K562 (cell line): ENCODE results near the gene CC2D2B. TPM values are rescaled to one million over a fixed set of nuclear protein-coding genes. Genes with fewer than 3 reads are reported as not detected.

ENCODE experiments used
- FOXA1 ChIP-seq: fragments of 450-650 bp; IDR thresholded peaks from 2 replicates; pipeline ENCODE4 v1.6.1; 2016; ENCODE audit warnings: mild to moderate bottlenecking, borderline replicate concordance
- L3MBTL2 ChIP-seq: fragments of 450-650 bp; IDR thresholded peaks from 2 replicates; pipeline ENCODE4 v1.6.1; 2016; ENCODE audit warnings: mild to moderate bottlenecking, moderate library complexity
- NCOA4 ChIP-seq: fragments of 450-650 bp; IDR thresholded peaks from 2 replicates; pipeline ENCODE4 v1.6.1; 2018; ENCODE audit warnings: mild to moderate bottlenecking; ENCODE audit not compliant: partially characterized antibody
- ZNF507 ChIP-seq: conservative IDR thresholded peaks from 2 replicates; pipeline ENCODE4 v1.6.1; 2017; ENCODE audit warnings: missing genetic modification characterization, missing compliant biosample characterization
- ZNF57 ChIP-seq: fragments of 450-650 bp; formaldehyde crosslinking; IDR thresholded peaks from 2 replicates; pipeline ENCODE4 v1.4.0; 2020; ENCODE audit warnings: mild to moderate bottlenecking, moderate library complexity
- polyA plus RNA-seq, 8 experiments: library from polyadenylated mRNA; depleted of rRNA in 4 of 8; stranded (reverse) in 5 of 8; unstranded in 3 of 8; fragments of >200 nt; fragmentation: Nextera tagmentation in 2 of 8; fragmentation: Illumina TruSeq in 1 of 8; extraction: Ambion mirVana in 2 of 8; extraction: Trizol in 1 of 8; gene quantifications; 2 replicates each; pipeline versions ENCODE4 v1.2.1 to v1.2.3, GENCODE V29; 2011 to 2014; ENCODE audit warnings: inconsistent platforms in 1 of 8, missing spikeins in 1 of 8
- total RNA-seq, 7 experiments: library from RNA; depleted of rRNA in 6 of 7; stranded (reverse); fragments of >200 nt in 6 of 7; fragmentation: Illumina TruSeq in 2 of 7; extraction: Trizol in 2 of 7; gene quantifications; 2 replicates each; pipeline versions ENCODE4 v1.2.1 to v1.2.3, GENCODE V29; 2011 to 2021; ENCODE audit warnings: low replicate concordance in 1 of 7
- TF ChIP-seq, protein P1 (sequence below): fragments of 250-450 bp; sonication (Bioruptor Pico); IDR thresholded peaks from 2 replicates; pipeline ENCODE4 v1.8.0; 2021; ENCODE audit warnings: borderline replicate concordance, mild to moderate bottlenecking, moderate library complexity; ENCODE audit not compliant: poor library complexity, severe bottlenecking
- TF ChIP-seq, protein P2 (sequence below), 2 experiments: IDR thresholded peaks; 2 replicates each; pipeline ENCODE4 v1.6.1; 2012; ENCODE audit warnings: improper control_type of control experiment in 2 of 2, low read depth in 2 of 2, low read length in 2 of 2, borderline replicate concordance in 1 of 2
- TF ChIP-seq, protein P3 (sequence below): IDR thresholded peaks from 2 replicates; pipeline ENCODE4 v1.6.1; 2014; ENCODE audit warnings: antibody characterized with exemption
- TF ChIP-seq, protein P4 (sequence below): fragments of 450-650 bp; formaldehyde crosslinking; IDR thresholded peaks from 2 replicates; pipeline ENCODE4 v1.4.0; 2020; ENCODE audit warnings: mild to moderate bottlenecking
- TF ChIP-seq, protein P5 (sequence below): sonication (generic); formaldehyde crosslinking; IDR thresholded peaks from 2 replicates; pipeline ENCODE4 v1.8.0; 2023; ENCODE audit warnings: missing genetic modification reagents, mild to moderate bottlenecking, borderline replicate concordance
- TF ChIP-seq, protein P6 (sequence below): sonication (generic); formaldehyde crosslinking; IDR thresholded peaks from 2 replicates; pipeline ENCODE4 v1.8.1; 2023; ENCODE audit warnings: mild to moderate bottlenecking, missing genetic modification reagents, moderate library complexity
- TF ChIP-seq, protein P7 (sequence below), 2 experiments: fragments of 250-450 bp in 1 of 2; fragments of 450-650 bp in 1 of 2; sonication (Bioruptor Pico) in 1 of 2; IDR thresholded peaks; 2 replicates each; pipeline versions ENCODE4 v1.6.1 to v1.8.0; 2016 to 2021; ENCODE audit warnings: mild to moderate bottlenecking in 2 of 2, moderate library complexity in 2 of 2, missing compliant biosample characterization in 1 of 2, missing genetic modification characterization in 1 of 2

The CC2D2B gene
- total and polyA plus RNA-seq, 9 of the 15 experiments (the other 6 are each of a cell fraction or from before 2014, with no cell fraction given): 0.10 to 0.34 (median 0.20) TPM; not detected in 5

DNA sequence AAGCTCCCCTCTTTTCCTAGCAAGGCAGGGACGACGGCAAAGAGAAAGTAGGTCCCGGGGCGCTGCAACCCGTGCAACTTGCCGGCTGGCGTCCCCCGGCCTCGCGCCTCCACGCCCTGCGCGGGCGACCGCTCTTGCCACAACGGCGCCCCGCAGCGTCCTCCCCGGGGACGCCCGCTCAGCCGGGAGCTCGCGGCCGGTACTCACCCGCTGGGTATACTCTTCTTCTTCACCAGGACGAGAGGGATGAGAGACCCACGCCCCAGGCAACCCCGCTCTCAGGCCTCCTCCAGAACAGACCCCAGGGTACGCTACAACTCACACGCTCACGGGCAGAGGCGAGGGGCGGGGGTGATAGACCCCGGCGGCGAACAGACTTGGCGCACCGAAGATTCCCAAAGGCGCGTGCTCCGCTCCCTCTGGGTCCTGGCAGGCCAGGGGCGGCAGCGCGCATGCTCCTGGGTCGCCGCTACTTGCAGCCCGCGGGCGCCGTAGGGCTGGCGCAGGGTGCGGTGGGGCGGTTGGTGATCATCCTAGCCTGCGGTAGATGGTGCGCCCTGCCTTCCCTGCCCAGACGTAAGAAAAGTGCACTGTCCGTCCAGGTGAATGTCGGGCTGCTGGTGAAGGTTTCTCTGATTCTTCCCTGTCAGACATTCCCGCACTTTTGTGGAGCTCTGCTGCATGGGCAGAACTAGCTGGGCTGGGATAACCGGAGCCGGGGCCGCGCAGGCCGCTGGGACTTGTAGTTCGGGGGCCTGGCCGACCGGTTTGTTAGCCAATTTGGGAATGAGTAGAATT is at the start of gene CC2D2B (continued):
- TF ChIP-seq, protein P1, sequence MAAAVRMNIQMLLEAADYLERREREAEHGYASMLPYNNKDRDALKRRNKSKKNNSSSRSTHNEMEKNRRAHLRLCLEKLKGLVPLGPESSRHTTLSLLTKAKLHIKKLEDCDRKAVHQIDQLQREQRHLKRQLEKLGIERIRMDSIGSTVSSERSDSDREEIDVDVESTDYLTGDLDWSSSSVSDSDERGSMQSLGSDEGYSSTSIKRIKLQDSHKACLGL (CRISPR knock-in tag): no peak
- TF ChIP-seq, protein P2, sequence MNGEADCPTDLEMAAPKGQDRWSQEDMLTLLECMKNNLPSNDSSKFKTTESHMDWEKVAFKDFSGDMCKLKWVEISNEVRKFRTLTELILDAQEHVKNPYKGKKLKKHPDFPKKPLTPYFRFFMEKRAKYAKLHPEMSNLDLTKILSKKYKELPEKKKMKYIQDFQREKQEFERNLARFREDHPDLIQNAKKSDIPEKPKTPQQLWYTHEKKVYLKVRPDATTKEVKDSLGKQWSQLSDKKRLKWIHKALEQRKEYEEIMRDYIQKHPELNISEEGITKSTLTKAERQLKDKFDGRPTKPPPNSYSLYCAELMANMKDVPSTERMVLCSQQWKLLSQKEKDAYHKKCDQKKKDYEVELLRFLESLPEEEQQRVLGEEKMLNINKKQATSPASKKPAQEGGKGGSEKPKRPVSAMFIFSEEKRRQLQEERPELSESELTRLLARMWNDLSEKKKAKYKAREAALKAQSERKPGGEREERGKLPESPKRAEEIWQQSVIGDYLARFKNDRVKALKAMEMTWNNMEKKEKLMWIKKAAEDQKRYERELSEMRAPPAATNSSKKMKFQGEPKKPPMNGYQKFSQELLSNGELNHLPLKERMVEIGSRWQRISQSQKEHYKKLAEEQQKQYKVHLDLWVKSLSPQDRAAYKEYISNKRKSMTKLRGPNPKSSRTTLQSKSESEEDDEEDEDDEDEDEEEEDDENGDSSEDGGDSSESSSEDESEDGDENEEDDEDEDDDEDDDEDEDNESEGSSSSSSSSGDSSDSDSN (IDR thresholded peaks at IDR 0.05; ENCODE audit: borderline replicate concordance in 1 of 2, low read depth in 2 of 2, low read length in 2 of 2): peak; percentile 57 to 88; a peak in 3 of 4 replicates
- TF ChIP-seq FOXA1 (no peak), ZNF57 (CRISPR knock-in tag) (no peak), ZNF507 (tag) (no peak), L3MBTL2 (peak; percentile 98), NCOA4 (no peak)
- TF ChIP-seq, protein P3, sequence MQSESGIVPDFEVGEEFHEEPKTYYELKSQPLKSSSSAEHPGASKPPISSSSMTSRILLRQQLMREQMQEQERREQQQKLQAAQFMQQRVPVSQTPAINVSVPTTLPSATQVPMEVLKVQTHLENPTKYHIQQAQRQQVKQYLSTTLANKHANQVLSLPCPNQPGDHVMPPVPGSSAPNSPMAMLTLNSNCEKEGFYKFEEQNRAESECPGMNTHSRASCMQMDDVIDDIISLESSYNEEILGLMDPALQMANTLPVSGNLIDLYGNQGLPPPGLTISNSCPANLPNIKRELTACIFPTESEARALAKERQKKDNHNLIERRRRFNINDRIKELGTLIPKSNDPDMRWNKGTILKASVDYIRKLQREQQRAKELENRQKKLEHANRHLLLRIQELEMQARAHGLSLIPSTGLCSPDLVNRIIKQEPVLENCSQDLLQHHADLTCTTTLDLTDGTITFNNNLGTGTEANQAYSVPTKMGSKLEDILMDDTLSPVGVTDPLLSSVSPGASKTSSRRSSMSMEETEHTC: no peak
- TF ChIP-seq, protein P4, sequence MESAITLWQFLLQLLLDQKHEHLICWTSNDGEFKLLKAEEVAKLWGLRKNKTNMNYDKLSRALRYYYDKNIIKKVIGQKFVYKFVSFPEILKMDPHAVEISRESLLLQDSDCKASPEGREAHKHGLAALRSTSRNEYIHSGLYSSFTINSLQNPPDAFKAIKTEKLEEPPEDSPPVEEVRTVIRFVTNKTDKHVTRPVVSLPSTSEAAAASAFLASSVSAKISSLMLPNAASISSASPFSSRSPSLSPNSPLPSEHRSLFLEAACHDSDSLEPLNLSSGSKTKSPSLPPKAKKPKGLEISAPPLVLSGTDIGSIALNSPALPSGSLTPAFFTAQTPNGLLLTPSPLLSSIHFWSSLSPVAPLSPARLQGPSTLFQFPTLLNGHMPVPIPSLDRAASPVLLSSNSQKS (CRISPR knock-in tag): no peak
- TF ChIP-seq, protein P5, sequence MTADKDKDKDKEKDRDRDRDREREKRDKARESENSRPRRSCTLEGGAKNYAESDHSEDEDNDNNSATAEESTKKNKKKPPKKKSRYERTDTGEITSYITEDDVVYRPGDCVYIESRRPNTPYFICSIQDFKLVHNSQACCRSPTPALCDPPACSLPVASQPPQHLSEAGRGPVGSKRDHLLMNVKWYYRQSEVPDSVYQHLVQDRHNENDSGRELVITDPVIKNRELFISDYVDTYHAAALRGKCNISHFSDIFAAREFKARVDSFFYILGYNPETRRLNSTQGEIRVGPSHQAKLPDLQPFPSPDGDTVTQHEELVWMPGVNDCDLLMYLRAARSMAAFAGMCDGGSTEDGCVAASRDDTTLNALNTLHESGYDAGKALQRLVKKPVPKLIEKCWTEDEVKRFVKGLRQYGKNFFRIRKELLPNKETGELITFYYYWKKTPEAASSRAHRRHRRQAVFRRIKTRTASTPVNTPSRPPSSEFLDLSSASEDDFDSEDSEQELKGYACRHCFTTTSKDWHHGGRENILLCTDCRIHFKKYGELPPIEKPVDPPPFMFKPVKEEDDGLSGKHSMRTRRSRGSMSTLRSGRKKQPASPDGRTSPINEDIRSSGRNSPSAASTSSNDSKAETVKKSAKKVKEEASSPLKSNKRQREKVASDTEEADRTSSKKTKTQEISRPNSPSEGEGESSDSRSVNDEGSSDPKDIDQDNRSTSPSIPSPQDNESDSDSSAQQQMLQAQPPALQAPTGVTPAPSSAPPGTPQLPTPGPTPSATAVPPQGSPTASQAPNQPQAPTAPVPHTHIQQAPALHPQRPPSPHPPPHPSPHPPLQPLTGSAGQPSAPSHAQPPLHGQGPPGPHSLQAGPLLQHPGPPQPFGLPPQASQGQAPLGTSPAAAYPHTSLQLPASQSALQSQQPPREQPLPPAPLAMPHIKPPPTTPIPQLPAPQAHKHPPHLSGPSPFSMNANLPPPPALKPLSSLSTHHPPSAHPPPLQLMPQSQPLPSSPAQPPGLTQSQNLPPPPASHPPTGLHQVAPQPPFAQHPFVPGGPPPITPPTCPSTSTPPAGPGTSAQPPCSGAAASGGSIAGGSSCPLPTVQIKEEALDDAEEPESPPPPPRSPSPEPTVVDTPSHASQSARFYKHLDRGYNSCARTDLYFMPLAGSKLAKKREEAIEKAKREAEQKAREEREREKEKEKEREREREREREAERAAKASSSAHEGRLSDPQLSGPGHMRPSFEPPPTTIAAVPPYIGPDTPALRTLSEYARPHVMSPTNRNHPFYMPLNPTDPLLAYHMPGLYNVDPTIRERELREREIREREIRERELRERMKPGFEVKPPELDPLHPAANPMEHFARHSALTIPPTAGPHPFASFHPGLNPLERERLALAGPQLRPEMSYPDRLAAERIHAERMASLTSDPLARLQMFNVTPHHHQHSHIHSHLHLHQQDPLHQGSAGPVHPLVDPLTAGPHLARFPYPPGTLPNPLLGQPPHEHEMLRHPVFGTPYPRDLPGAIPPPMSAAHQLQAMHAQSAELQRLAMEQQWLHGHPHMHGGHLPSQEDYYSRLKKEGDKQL (CRISPR knock-in tag): 0 out of 2 replicates have a peak, but pooled peaks have one; percentile 52
- TF ChIP-seq, protein P6, sequence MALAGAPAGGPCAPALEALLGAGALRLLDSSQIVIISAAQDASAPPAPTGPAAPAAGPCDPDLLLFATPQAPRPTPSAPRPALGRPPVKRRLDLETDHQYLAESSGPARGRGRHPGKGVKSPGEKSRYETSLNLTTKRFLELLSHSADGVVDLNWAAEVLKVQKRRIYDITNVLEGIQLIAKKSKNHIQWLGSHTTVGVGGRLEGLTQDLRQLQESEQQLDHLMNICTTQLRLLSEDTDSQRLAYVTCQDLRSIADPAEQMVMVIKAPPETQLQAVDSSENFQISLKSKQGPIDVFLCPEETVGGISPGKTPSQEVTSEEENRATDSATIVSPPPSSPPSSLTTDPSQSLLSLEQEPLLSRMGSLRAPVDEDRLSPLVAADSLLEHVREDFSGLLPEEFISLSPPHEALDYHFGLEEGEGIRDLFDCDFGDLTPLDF (CRISPR knock-in tag): no peak
- TF ChIP-seq, protein P7, sequence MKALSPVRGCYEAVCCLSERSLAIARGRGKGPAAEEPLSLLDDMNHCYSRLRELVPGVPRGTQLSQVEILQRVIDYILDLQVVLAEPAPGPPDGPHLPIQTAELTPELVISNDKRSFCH (CRISPR knock-in tag; IDR thresholded peaks at IDR 0.05): no peak
- TF ChIP-seq, protein P7 (tag; IDR thresholded peaks at IDR 0.05): no peak
